Hematopoietic multipotent progenitor cell (in vitro differentiated cells): Measurements from ENCODE around the gene TMCC1. TPM values are rescaled to one million over a fixed set of nuclear protein-coding genes. Genes with fewer than 3 reads are reported as not detected.
A peak's percentile ranks its signal among the peaks of the same experiment; 100 is the strongest.
"Not testable (repeated sequence)": the region's sequence is repeated elsewhere in the genome, so short reads cannot be mapped to it uniquely, and the experiment has no call there.

ENCODE experiments used
- DNase-seq, 3 donors: peaks; one replicate each; pipeline ENCODE4 v3.0.0-alpha.2; 2011 to 2015; ENCODE audit warnings: low read depth in 2 of 3, low spot score in 2 of 3
- total RNA-seq: library from RNA; depleted of rRNA; stranded (reverse); fragments of >200 nt; gene quantifications from one replicate; pipeline ENCODE4 v1.2.3, GENCODE V29; 2012

Gene TMCC1
- 9.4 TPM for total RNA-seq

DNA sequence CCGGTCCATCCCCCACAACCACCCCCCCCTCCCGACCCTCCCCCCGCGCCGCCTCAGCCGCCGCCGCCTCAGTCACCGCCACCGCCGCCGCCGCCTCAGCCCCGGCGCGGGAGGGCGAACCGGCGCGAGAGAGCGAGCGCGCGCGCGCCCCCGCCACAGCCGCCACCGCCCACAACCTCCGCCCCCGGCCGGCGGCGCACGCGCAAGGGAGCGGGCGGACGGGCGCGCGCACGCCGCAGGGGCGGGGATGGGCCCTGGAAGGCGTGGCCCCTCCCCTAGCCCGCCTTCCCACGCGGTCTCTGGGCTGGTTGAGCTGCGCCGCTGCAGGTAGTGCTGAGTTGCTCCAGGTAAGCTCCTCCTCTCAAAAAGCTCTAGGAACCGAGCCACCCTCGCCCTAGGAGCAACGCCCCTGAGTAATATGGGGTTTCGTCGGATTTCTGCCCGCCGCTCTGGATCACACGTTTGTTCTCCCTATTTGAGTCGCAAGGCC lies at the start of gene TMCC1:
TSS of gene TMCC1 (minus strand) at position 131 of the 490 bp plus-strand sequence.
- DNase-seq: peak; percentile 84 to 91 (median 86)

DNA sequence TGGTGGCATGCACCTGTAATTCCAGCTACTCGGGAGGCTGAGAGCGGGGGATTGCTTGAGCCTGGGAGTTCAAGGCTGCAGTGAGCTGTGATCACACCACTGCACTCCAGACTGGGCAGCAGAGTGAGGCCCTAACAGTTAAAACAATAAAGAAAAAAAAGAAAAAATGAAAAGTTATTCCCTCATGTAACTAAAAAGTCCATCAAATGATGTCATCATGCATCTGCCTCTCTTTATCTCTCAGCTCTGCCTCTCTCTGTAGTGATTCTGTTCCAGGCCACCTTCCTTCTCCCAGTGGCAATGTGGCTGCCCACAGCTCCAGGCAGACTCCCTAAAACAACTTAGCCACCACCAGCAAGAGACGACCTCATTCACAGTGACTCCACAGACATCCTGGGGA lies 49.5 kb upstream of the TMCC1 start:
- no peak for DNase-seq

DNA sequence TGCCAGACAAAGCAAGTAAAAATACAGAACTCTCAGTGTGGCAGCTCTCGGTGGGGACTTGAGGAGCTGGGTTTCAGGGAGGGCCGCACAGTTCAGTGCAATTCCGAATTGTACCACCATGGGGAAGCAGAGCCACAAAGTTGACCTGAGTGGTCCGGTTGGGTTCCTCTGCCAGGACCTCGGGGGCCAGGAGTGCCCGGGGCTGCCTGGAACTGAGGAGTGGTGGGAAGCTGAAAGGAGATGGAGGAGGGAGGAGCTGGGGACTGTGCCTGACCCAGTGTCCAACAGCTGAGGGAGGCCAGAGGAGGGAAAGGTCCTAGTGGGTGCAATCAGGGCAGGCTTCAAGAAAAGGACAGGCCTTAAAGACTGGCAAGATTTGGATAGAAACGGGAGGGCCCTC lies 48.8 kb upstream of the TMCC1 start:
- peak in 2 of 3 donors; percentile 68 to 82 for DNase-seq

DNA sequence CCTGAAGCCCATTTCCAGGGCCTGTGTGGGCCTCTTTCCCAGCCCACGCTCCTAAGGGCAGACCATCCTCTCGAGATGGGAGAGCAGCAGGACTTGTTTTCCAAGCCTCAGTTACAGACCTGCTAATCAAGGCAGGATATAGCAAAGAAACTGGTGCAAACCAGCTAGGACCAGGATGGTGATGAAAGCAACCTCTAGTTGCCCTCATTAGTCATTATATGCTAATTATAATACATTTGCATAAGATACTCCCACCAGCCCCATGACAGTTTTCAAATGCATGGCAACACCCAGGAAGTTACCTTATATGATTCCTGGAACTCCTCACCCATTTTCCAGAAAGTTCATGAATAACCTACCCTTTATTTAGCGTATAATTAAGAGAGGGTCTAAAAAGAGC lies 46.6 kb upstream of the TMCC1 start:
- no peak for DNase-seq

DNA sequence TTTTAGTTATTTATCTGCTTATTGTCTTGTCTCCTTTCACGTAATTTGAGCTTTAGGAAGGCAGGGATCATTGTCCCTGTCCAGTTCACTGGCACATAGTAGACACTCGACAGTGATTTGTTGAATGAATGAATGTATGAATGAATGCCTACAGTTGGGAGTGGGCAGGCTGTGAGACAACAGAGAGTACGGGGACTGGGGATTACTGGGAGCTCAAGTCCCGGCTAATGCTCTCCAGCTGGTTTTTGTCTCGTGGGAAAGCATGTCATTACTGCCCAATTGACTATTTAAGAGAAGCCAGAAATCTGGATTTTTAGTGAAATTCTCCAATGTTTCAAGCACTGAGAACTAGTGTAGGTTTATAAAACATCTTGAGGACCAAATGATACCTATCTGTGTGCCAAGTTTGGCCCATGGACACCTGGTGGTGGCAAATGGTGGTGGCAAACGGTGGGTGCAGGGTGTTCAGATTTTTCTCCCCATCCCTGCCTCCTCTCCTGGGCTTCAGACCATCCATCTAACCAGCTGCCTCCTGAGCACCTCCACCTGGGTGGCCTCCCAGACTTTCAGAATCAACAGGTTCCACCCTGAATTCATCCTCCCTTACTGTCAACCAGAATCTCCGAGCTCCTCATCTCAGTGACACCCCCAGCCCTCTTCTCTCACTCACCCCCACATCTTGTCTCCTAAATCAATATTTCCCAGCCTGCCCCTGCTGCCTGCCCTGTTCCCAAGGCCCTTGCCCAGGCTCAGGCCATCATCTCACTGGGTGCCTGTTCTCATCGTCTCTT lies 44.8 kb upstream of the TMCC1 start:
- DNase-seq: no peak

DNA sequence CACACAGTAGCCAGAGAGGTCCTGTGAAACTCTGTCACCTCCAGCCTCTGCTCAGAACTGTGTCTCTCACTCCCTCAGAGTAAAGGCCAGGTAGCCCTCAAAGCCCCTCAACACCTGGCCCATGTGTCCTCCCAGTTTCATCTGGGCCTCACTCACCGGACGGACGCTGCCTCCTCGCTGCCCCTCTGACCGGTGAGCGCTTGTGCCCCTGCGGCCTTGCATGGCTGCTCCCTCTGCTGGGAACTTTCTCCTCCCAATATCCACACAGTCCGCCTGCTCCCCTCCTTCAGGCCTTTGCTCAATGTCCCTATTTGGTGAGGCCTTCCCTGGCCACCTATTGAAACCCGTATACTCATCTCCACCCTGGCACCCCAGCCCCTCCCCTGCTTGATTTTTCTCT lies 44.2 kb upstream of the TMCC1 start:
- no peak for DNase-seq

DNA sequence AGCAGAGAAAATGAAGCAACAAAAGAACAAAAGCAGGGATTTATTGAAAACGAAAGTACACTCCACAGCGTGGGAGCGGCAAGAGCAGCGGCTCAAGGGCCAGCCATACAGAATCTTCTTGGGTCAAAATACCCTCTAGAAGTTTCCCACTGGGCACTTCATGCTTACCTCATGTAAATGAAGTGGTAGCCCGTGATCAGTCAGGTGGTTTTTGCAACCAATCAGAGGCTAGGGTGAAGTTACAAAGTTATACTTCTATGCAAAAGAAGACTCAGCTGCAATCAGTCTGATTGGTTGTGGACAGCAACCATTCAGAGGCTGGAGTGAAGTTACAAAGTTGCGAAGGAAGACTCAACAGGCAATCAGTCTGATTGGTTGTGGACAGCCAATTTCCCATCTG lies 43.2 kb upstream of the TMCC1 start:
- peak in 2 of 3 donors; percentile 29 to 67 for DNase-seq

DNA sequence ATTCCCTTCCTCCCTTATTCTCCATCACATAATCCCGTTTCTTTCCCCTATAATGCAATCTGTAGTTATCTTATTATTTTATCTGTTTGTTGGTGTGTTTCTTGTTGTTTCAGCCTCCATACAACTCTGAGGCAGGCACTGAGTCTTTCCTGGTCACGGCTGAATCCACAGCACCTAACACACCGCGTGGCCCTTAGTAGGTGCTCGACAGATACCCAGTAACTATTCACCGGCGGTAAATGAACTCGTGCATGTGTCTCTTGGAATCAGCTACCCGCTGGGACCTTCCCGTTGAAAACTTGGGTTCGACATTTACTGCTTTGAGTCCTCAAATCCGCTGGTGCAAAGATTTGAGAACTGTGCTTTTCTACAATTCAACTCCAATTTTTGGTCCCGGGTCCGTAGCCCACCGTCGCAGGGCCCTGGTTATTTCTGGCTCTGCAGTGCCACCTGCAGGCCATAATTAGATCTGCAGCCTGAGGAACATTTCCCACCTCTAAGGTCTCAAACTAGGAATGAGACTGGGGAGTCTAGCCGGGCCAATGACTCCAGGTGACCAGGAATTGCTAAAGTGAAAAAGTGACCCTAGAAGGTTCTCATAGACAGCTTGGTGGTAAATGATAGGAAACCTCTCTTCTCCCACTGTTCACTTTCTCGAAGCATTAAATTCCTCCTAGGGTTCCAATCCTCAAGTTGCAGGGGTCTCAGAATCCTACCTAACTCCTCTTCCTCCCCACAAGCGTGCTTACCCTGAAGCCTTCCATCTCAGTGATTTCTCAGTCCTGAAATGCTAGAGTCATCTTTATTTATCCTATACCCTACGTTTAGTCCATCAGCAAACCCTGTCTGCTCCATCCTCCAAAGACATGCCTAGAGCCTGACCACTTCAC lies 41.0 kb upstream of the TMCC1 start:
- peak; percentile 37 to 70 (median 41) for DNase-seq

DNA sequence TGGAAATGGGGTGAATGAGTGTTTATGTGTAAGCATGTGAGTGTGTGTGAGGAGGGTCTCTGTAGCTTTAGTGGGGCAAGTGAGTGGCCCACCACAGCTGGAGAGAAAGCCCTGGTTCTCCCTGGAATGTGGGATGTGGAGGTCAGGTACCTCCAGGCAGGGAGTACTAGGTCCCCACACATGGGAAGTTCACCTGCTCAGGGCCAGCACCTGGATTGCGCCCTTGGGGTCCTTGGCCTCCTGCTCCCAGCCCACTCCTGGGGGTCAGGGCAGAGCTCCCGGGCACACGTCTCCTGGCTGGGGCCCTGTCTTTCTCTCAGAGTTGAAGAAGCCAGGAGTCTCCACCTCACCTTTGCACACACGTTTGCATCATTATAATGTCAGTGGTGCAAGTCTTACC lies 40.0 kb upstream of the TMCC1 start:
- no peak for DNase-seq

DNA sequence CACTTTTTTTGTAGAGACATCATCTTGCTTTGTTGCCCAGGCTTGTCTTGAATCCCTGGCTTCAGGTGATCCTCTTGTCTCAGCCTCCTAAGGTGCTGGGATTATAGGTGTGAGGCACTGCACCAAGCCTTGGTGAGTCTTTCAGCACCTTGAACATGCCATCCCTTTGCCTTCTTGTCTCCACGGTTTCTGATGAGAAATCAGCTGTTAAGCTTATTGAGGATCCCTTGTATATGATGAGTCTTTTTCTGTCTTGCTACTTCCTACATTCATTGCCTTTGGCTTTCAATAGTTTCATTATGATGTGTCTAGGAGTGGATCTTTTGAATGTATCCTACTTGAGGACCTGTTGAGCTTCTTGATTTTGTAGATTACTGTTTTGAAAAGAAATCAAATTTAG lies 35.9 kb upstream of the TMCC1 start:
- no peak for DNase-seq

DNA sequence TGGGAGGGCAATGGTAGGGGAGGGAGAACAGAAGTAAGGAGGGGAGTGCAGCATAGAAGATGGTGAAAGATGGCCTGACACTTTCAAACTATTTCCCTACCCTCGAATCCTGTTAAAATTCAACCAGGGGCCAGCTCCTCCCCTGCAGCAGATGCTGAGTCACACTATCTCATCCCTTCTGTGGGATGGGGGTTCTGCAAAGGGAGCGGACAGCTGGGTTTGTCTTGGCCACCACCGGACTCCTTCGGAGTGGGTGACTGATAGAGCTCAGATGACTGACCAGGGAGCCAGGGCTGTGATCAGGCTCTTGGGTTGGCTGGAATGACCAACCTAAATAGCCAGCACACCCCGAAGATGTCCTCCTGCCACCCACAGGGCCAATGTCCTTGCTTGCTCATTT lies 33.6 kb upstream of the TMCC1 start:
- DNase-seq: no peak

DNA sequence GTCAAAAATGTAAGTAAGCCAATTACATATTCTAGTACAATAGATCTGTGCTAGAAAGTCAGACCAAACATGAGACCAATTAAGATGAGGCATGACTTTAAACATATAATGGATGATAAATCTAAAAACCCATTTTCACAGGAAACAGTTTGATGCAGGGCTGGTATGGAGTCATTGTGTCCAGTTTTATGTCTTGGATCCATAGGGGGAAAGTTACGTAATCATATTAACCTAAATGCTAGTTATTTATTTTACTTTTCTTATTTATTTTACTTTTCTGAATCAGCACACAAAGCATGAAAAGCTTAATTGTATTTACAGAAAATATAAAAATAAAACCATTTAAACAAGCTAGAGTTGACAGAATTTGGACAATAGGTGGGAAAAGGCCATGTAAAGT lies 26.3 kb upstream of the TMCC1 start:
- DNase-seq: no peak

DNA sequence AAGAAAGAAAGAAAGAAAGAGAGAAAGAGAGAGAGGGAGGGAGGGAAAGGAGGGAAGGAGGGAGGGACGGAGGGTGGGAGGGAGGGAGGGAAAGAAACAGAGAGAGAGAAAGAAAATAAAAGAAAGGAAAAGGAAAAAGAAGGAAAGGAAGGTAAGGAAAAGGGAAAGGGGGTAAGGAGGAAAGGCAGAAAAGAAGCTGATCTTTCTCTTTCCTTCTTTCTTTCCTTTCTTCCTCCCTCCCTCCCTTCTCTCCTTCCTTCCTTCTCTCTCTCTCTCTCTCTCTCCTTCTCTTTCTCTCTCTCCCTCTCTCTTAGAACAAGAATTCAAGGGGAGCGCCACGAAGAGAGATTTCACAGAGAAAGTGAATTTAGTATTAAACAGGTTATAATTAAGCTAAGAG lies 25.8 kb upstream of the TMCC1 start:
- DNase-seq: no peak

DNA sequence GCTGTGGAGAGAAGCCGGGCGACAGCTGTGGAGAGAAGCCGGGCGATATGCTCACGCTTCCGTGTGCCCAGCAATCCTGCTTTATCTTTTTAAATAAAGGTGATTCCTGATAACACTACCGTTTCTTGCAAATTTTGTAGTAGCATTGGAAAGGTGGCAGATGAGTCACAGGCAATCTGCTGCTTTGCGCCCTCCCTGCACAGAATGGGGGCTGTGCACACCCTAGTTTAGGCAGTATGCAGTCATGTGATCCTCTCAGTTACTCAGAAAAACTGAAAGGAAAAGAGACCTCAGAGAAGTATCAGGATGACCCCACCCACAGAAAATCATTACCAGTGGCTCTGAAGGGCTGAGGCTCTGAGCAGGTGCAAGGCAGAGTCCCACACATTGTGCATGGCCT lies 24.9 kb upstream of the TMCC1 start:
- DNase-seq: no peak

DNA sequence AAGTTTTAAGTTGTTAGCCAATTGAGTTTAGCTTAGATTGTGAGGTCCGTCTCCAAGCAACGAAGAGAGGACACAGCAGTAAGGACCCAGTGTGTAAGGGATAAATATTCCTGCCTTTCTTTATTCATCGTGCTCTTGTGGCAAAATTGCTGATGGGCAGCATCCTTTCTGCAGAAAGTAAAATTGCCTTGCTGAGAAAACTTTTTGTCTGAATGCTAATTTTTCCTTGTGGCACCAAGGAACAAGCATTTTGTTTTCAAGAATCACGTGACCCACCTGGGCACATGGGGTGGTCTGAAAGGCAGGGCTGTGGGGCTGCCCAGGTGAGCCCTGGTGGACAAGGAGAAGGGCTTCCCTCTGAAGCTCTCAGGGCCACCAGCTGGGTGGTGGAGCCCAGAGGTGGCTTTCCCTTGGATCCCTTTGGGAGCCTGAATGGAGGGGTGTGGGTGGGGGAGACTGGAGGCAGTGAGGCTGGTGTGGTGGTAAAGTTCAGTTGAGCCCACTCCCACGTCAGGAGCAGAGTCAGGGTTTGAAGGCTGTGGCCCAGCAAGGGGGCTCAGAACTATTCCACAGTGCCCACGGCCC lies 24.0 kb upstream of the TMCC1 start:
- DNase-seq: no peak

DNA sequence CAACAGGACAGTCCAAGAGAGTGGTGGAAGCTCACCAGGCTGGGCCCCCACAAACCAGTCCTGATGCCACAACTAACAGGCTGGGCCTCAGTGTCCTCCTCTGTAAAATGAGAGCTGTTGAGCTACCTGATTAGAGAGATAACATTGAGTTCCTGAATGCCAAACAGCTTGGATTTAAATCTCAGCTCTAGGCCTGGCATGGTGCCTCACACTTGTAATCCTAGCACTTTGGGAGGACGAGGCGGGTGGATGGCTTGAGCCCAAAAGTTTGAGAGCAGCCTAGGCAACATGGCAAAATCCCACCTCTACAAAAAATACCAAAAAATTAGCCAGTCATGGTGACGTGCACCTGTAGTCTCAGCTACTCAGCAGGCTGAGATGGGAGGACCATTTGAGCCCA lies 20.1 kb upstream of the TMCC1 start:
- no peak for DNase-seq

DNA sequence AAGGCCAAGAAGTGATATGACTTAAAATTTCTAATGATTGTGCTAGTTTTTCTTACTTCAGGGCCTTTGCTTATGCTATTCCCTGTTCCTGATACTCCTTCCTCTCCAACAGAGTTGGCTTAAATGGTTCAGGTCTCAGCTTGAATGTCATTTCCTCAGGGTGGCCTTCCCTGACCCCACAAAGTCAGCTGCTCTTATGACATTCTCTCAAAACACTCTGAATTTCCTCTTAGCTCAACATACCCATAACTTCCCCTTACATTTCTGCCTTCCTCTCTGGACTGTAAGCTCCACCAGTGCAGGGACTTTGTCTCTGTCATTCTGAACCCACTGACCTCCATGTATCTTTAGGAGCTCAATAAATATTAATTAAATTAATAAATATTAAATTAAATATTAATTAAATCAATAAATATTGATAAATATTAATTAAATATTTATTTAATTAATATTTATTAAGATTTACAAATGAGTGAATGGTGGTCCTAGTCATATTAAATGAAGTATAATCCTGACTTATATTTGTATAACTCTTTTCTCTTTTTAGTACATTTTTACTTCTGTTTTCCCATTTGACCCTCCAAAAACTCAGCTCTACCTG lies 17.9 kb upstream of the TMCC1 start:
- DNase-seq: peak in 2 of 3 donors; percentile 24 to 64

DNA sequence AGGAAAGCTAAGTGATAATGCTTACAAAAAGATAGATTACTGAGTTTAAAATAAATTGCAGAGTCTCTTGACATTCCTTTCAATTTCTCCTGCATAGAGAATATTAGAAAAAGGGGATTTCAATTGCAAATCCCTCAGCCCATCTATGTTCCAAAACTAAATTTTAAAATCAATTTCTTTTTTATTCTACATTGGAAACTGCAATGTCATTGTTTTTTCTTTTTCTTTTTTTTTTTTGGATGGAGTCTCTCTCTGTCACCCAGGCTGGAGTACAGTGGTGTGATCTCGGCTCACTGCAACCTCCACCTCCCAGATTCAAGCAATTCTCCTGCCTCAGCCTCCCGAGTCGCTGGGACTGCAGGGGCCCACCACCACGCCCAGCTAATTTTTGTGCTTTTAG lies 15.7 kb upstream of the TMCC1 start:
- not testable (repeated sequence) for DNase-seq

DNA sequence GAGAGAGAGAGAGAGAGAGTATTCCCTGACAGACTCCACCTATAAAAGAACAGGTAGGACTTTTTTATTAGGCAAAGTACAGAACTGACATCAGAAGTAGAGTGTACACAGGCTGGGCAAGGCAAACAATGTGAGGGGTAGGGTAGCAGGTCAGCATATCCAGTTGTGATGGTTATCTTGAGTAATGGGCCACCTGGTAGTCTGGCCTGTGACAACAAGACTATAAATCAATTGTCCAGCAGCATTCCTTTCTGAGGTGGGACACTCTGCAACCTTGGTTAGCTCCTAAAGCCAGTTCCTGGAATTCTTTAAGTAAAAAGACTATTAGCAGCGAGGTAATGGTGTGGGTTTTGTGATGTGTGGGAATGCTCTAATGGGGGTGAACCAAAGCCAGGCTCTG lies 14.9 kb upstream of the TMCC1 start:
- DNase-seq: no peak

DNA sequence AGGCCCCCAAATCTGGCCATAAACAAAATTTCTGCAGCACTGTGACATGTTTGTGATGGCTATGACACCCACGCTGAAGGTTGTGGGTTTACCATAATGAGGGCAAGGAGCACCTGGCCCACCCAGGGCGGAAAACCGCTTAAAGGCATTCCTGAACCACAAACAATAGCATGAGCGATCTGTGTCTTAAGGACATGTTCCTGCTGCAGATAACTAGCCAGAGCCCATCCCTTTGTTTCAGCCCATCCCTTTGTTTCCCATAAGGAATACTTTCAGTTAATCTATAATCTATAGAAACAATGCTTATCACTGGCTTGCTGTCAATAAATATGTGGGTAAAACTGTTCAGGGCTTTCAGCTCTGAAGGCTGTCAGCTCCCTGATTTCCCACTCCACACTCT lies 7.8 kb upstream of the TMCC1 start:
- not testable (repeated sequence) for DNase-seq

DNA sequence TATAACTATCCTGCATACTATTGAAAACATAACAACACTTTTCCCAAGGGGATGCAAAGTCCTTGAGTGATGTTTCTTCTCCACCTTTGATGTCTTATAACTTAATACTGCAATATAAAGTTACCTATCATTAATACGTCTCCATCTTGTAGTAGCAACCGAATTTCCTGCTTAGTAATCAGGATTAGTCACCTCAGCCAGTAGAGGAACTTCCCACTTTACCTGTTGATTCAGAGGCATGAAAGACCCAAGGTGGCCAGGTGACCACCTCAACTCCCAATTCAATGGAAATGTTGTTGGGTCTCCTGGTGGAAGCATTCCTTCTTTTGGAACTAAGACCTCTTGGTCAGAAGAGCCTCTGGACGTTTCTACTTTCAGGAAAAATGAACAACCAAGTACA lies 3.5 kb upstream of the TMCC1 start:
- no peak for DNase-seq
